HG02938 (cell line): Measurements from ENCODE around the gene SEPTIN5.

ENCODE experiments used
- ATAC-seq: cut with Tn5 transposase; IDR thresholded peaks from one replicate; pipeline ENCODE4 v1.9.1; 2021; ENCODE audit warnings: mild to moderate bottlenecking, moderate library complexity; ENCODE audit not compliant: unreplicated experiment

The SEPTIN5 gene

GRCh38 chr22:19745155-19746101, 31.1 kb downstream of the SEPTIN5 start:
- no peak for ATAC-seq

GRCh38 chr22:19746726-19747125, 32.4 kb downstream of the SEPTIN5 start:
- ATAC-seq = no peak

GRCh38 chr22:19747551-19747950, 33.2 kb downstream of the SEPTIN5 start:
- no peak for ATAC-seq

GRCh38 chr22:19748139-19748538, 33.8 kb downstream of the SEPTIN5 start:
- no peak for ATAC-seq

GRCh38 chr22:19748991-19749664, 34.8 kb downstream of the SEPTIN5 start:
- no peak for ATAC-seq

- no peak for ATAC-seq
Measured at GRCh38 chr22:19749876-19750275, 35.6 kb downstream of the SEPTIN5 start.

- no peak for ATAC-seq
Measured at GRCh38 chr22:19750507-19751490, 36.5 kb downstream of the SEPTIN5 start.

- no peak for ATAC-seq
Measured at GRCh38 chr22:19751497-19752245, 37.4 kb downstream of the SEPTIN5 start.

GRCh38 chr22:19753090-19753842, 39.0 kb downstream of the SEPTIN5 start:
- no peak for ATAC-seq

- ATAC-seq = no peak
Measured at GRCh38 chr22:19753996-19754700, 39.8 kb downstream of the SEPTIN5 start.

- ATAC-seq = no peak
Measured at GRCh38 chr22:19754701-19755144, 40.4 kb downstream of the SEPTIN5 start.

- ATAC-seq = no peak
Measured at GRCh38 chr22:19755145-19755710, 40.9 kb downstream of the SEPTIN5 start.

GRCh38 chr22:19755722-19756287, 41.5 kb downstream of the SEPTIN5 start:
- no peak for ATAC-seq

GRCh38 chr22:19756288-19757128, 42.2 kb downstream of the SEPTIN5 start:
- no peak for ATAC-seq

- ATAC-seq = no peak
Measured at GRCh38 chr22:19757140-19757984, 43.1 kb downstream of the SEPTIN5 start.
